HCT116 (cell line): Measurements from ENCODE around the gene IL1RAPL2.

Experiments
- CTCF ChIP-seq, 3 experiments: fragments of 200-600 bp in 1 of 3; sonication (generic) in 1 of 3; IDR thresholded peaks in 2 of 3; conservative IDR thresholded peaks in 1 of 3; 2 replicates each; pipeline ENCODE4 v1.5.1; 2012 to 2017; ENCODE audit warnings: low read depth in 2 of 3, low read length in 2 of 3, antibody characterized with exemption in 1 of 3, borderline replicate concordance in 1 of 3, control low read depth in 1 of 3, mild to moderate bottlenecking in 1 of 3, mixed read lengths in 1 of 3, mixed run types in 1 of 3, moderate library complexity in 1 of 3; ENCODE audit not compliant: insufficient read depth in 1 of 3
- EZH2phosphoT487 ChIP-seq: fragments of 200-600 bp; IDR thresholded peaks from 2 replicates; pipeline ENCODE4 v1.6.1; 2018; ENCODE audit warnings: antibody characterized with exemption, borderline replicate concordance
- FOSL1 ChIP-seq: IDR thresholded peaks from 2 replicates; pipeline ENCODE4 v1.6.1; 2012; ENCODE audit warnings: low read depth
- JUND ChIP-seq: IDR thresholded peaks from 2 replicates; pipeline ENCODE4 v1.6.1; 2012
- POLR2A ChIP-seq: IDR thresholded peaks from 2 replicates; pipeline ENCODE4 v1.7.0; 2011; ENCODE audit warnings: borderline replicate concordance; ENCODE audit not compliant: insufficient read depth, insufficient read length; ENCODE audit errors: extremely low read depth
- POLR2AphosphoS5 ChIP-seq: IDR thresholded peaks from 2 replicates; pipeline ENCODE4 v1.6.1; 2011; ENCODE audit warnings: mild to moderate bottlenecking, low read depth, low read length, moderate library complexity
- SP1 ChIP-seq: IDR thresholded peaks from 2 replicates; pipeline ENCODE4 v1.6.1; 2012; ENCODE audit warnings: low read depth
- TCF7L2 ChIP-seq: IDR thresholded peaks from 2 replicates; pipeline ENCODE4 v1.7.0; 2011; ENCODE audit warnings: borderline replicate concordance, inconsistent platforms; ENCODE audit not compliant: insufficient read depth, insufficient read length; ENCODE audit errors: extremely low read depth
- ZFX ChIP-seq: fragments of 450-650 bp; IDR thresholded peaks from 2 replicates; pipeline ENCODE4 v1.6.1; 2017

- no peak for TF ChIP-seq POLR2A
- TF ChIP-seq JUND: no peak
- no peak for TF ChIP-seq CTCF (IDR thresholded peaks at IDR 0.05 in 2 of 3, conservative IDR thresholded peaks at IDR 0.05 in 1 of 3; ENCODE audit: borderline replicate concordance in 1 of 3, insufficient read depth in 1 of 3, low read depth in 2 of 3, low read length in 2 of 3)
- no peak for TF ChIP-seq FOSL1
- TF ChIP-seq TCF7L2: no peak
- no peak for TF ChIP-seq ZFX
- TF ChIP-seq EZH2phosphoT487: no peak
- no peak for TF ChIP-seq POLR2AphosphoS5
- TF ChIP-seq SP1: no peak
Measured at GRCh38 chrX:105565856-105566255, 999.9 kb downstream of the IL1RAPL2 start.
